SK-N-DZ (cell line): ENCODE data around the gene TMOD2.

Experiments used
- DNase-seq: peaks from one replicate; pipeline ENCODE4 v3.0.0-alpha.2; 2015; ENCODE audit warnings: low spot score

Gene TMOD2

DNA sequence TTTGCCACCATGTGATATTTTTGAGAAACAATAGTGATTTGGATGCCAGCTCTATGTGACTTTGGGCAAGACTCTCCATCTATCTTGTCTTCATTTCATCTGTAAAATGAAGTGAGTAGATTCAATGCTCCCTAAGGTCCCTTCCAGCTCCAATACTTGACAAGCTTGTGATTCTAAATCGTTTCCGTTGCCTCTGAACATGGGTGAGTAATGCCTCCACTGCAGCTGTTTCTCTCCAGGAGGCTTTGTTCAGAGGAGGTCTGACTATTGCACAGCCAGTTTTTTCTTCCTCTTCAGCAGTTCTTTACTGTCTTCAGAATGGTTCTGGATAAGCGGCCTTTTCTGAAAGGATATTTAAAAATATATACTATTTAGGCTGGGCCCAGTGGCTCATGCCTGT is 63.2 kb downstream of the TMOD2 start:
- no peak for DNase-seq

DNA sequence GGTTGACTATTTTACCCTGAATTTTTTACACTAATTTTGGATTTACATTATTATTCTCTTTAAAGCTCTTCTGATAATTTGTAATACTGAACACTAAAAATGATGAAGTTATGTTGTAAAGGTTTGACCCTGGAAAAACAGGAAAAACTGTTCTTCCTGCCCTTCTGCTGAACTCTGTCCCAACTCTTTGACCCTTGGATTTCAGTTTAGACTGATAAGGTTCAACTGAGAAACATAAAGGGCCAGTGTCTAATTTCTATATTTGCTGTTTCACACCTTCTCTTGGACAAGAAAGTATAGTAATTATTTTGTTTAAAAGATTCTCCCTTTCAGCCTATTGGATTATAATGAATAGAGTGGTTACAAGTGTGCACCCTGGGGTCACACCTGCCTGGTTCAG is 65.2 kb downstream of the TMOD2 start:
- DNase-seq = no peak

- no peak for DNase-seq
Observed at GRCh38 chr15:51818150-51818549, 66.8 kb downstream of the TMOD2 start.

DNA sequence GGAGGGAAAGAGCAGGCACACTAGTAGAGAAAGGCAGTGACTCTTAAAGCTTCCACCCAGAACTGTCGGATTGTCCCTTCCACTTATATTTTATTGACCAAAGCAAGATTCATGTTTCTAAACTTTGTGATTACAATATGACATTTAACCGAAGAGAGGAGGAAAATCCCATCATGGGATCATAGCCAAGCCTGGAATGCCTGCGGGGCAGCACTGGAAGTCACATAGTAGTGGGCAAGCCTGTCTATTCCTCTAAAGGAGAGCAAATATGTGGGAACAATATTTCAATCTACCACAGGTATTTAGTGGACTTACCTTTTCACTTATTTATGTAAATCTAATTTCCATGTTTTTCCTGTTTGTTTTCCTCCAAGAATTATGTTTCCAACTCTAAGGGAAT is 74.3 kb downstream of the TMOD2 start:
- no peak for DNase-seq

GRCh38 chr15:51828621-51829375 is 77.4 kb downstream of the TMOD2 start:
- no peak for DNase-seq

- peak; percentile 92 for DNase-seq
Observed at GRCh38 chr15:51829376-51830275, 78.2 kb downstream of the TMOD2 start, which contains the start of gene TMOD3. TSS of gene TMOD3 (plus strand) at chr15:51829653. CDS start at chr15:51862885, 33,232 bp downstream.

GRCh38 chr15:51830276-51830806 is 78.9 kb downstream of the TMOD2 start:
- DNase-seq = no peak

DNA sequence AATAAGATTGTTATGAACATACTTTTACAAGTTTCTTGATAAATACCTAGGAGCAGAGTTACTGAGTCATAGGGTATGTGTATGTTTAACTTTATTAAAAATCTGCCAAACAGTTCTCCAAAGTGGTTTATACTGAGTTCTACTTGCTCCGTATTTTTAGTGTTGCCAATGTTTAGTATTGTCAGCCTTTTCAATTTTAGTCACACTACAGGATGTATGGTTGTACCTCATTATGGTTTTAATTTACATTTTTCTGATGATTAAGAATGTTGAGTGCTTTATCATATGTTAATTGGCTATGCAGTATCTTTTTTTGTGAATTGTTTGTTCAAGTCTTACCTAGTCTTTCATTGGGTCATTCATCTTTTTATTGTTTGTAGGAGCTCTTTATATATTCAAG is 82.4 kb downstream of the TMOD2 start:
- DNase-seq = no peak

DNA sequence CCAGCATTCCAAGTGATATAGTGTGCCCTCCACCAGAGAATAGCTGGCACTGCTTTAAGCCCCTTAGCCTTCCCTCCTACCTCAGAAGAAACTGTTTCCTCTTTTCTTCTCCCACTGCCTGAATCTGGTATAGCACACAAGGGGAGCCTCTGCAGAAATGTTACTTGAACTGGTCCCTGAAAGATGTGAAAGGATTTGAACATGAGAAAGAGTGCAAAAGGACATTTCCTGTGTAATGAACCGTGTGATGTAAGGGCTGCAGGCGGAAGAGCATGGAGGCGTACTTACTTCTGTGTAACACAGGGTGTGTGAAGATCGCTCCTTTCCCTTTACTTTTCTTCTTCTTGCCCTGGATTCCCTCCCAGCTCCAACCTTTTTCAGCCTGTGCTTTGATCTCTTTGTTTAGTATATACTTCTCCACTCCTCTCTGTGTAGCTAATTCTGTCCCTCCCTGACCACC is 86.4 kb downstream of the TMOD2 start:
- DNase-seq = no peak

DNA sequence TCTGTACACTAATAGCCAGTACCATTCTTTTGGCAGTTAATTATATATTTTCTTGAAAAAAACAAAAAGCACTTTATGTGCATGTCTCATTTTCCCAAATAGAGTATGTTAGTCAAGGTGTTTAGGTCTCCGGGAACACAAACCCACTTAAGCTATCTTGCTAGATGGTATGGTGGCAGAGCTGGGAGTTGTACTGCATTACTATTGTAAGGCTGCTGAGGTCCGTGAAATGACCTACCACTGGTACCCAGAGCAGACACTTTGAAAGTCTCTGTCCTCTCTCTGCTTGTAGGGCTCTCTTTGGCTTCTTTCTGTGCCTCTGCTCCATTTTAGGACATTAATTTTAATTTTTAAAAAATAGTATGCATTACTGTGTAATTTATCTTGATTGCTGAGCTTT is 86.9 kb downstream of the TMOD2 start:
- no peak for DNase-seq

DNA sequence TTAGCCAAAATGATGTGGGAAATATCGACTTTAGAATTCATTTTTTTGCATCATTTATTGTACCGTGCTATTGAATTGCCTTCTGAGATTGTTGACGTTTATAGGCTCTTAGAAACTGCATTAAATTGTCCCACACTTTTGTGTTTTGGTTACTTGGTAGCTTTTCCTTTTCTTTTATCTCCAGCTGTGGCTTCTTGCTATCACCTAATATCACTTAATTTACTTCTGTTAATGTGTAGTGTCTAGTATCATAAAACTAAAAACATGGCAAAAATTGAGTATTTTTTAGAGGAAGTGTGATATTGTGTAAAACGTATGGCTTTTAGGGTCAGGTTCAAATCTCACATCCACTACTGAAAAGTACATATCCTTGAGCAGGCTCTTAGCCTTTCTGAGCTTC is 89.3 kb downstream of the TMOD2 start:
- DNase-seq = no peak

- no peak for DNase-seq
Observed at GRCh38 chr15:51841406-51842040, 90.1 kb downstream of the TMOD2 start.

DNA sequence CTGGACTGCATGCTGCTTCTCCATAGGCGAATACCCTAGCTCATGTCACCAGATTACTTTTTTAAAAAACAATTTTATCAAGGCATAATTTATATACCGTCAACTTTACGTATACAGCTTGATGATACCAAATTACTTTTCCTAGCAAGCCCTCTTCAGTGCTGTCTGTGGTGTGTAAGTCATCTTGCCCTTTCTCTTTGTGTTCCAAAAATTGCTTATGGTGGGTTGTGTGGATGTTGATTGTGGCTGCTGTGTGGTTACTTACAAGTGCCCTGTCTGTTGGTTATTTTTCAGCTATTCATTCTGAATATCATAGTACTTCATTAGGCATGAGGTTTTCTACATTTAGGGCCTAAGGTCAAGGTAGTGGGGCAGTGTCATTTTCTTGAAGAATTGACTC is 90.9 kb downstream of the TMOD2 start:
- DNase-seq = no peak

DNA sequence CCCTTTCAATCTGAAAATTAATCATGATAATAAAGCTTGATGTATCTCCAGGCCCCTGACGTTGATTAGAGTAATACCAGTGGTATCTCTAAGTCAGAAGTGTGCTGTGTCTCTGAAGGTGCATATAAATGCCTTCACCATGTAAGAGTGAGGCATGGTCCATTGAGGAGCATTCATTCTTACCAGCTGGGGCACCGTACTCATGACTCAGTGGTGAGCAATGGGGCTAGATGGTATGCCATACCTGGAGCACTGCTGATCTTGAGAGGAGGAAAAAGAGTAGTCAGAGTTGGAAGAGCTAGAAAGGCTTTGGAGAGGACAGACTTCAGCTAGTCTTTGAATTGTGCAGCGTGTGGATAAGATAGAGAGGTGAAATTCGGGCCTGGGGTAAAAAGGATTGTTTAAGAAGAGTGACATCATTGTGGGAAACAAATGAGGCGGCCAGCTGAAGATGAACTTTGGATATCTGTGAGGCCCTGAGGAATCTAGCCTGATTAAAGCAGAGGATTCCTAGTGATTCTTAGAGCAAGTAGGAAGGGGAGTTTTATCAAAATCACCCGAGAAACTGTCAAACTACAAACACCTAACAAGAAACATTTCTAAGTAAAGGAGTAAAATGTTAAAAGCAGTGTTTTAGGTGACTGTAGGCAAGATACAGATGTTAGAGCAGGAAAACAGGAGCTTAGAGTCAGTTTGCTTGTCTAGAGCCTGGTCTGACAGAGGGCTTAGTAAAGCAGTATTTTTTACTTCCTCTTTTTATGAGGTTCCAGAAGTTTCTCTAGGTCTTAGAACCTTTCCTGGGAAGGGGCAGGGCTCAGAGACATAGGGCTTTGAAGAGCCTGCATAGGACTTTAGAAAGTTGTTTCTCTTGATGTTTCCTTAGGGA is 91.7 kb downstream of the TMOD2 start:
- DNase-seq = no peak

DNA sequence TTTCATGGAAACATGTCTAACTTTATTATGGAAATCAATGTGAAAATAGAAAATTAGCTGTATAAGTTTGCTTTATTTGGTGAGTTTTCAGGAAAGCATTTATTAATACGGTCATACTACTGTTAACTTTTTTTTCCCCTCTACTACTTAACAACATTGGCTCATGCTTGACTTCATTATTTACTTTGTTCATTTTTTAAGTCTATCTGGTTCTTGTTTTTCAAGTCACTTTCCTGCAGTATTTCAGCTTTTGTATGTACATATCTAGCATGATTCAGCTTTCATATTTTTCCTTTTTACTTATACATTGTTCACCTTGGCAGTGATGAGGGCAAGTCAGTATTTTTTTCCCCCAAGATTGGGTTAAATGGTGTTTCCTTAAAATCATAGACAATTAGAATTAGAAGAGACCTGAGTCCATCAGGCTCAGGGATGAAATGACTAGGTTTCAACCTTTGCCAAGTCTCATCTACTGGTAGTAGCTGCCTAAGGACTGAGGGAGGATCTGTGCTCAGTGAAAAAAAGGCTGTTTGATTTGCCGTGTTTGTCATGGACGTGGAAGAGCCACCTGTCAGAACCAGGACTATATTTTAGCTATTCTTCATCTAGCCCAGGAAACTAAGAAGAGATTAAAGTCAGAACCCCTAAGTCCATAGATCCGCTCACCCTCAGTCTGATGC is 93.5 kb downstream of the TMOD2 start:
- DNase-seq = no peak

DNA sequence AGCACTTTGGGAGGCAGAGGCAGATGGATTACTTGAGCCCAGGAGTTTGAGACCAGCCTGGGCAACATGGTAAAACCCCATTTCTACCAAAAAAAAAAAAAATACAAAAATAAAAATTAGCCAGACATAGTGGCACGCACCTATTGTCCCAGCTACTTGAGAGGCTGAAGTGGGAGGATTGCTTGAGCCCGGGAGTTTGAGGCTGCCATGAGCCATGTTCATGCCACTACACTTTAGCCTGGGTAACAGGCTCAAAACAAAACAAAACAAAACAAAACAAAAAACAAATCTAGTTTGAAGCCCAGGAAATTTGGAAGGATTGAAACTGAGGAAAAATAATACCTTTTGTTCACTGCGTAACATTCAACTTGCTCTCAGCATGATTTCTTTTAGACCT is 94.7 kb downstream of the TMOD2 start:
- DNase-seq = no peak

DNA sequence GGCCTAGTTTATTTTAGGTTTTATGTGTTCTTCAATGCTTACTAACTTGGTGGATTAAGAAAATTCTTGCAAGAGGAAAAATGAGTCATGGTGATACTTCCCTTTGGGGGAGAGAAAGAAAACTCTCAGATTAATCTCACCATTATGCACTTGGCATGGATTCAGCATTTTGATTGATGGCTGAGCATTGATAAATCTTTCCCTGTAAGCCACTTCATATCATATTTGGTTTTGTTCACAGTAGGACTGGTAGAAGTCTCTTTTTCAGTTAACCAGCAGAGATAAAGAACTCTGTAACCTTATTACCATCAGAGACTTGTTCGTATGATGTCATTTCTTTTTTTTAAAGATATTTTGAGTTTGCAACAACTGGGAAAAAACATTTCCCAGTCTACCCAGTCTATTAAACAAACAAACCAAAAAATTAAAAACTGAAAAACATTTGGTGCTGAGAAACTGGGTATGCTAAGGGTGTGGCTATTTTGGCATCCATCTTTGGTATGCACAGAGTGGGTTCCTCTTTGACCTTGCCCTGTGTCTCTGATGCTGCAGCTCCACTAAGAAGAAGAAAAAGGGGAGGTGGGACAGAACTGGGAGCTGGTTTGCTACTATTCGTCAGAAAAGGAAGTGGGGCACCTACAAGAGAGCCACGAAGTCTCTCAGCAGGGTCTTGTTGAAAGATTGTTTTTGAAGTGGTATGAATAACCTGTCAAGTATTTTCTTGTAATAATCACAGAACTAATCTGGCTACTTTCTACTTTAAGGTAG is 95.2 kb downstream of the TMOD2 start:
- no peak for DNase-seq

DNA sequence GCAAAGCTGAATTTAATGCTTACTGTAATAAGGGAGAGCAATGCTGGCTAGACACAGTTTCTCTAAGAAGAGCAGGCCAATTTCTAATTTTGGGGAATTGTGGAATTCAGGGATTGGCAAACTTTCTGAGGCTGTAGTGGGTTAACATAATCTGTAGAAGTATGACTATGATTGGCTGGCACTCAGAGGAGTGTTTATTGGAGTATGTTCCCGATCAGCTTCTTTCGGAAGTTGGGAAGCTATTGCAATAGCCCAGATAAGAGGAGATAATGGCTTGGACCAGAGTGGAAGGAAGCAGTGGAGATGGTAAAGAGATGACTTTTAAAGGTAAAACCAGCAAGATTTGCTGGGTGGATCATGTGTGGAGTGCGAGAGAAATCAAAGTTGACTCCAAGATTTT is 97.4 kb downstream of the TMOD2 start:
- no peak for DNase-seq

DNA sequence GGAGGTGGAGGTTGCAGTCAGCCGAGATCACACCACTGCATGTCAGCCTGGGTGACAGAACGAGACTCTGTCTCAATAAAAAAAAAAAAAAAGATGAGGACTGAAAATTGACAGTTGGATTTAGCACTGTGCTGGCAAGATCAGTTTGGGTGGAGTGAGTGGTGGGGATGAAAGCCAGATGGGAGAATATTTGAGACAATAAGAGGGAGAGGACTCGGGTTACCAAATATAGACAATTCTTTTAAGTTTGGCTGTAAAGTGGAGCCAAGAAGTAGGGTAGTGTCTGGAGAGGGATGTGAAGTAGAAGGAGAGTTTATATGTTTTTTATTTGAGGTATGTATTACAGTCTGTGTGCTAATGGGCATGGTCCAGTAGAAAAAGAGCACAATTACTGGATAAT is 98.5 kb downstream of the TMOD2 start:
- DNase-seq = no peak

GRCh38 chr15:51853998-51854397 is 102.6 kb downstream of the TMOD2 start:
- no peak for DNase-seq
